ENCODE results near the gene FRMD4A. TPM values are rescaled to one million over a fixed set of nuclear protein-coding genes. Genes with fewer than 3 reads are reported as not detected.

Gene FRMD4A
- total and polyA plus RNA-seq, 2 experiments from 2014 or later = 11.9 to 17.5 TPM

DNA sequence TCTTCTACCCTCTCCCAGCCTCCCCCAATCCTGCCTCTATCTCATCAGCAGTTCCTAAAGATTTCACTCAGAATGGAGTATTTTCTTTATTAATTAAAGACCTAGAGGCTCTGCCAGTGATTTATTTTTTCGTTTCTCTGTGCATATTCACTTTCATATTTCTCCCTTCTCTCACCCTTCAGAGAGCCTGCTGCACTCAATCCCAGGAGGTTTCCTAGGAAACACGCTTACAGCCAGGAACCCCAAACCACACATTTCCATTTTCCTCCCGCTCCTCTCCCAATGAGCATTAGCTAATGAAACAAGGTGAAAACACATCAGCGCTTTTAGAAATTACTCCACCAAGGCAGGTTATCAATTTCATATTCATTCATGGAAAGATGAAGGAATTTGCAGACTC, 180.2 kb downstream of the FRMD4A start:
- Histone ChIP-seq H3K4me1 (ENCODE audit: insufficient read depth) (no peaks in the 10 kb centered on the region), H3K79me2 (ENCODE audit: insufficient read depth) (no peaks in the 10 kb centered on the region), H3F3A (ENCODE audit: insufficient read depth) (no peaks in the 10 kb centered on the region), H3K4me2 (ENCODE audit: unreplicated experiment) (no peak overlapping the region), H3K27me3 (replicated peaks; ENCODE audit: insufficient read depth) (peaks cover 27% of the 10 kb centered on the region), H3K36me3 (ENCODE audit: low read depth) (no peaks in the 10 kb centered on the region), H2AFZ (no peak overlapping the region), H3K9me3 (ENCODE audit: low read depth) (no peaks in the 10 kb centered on the region), H3K4me3 (no peak overlapping the region), H3K9ac (no peak overlapping the region), H3K9me2 (ENCODE audit: insufficient read depth) (no peaks in the 10 kb centered on the region), H3K27ac (no peak overlapping the region), H4K20me1 (ENCODE audit: insufficient read depth) (no peaks in the 10 kb centered on the region)
- 33 to 37% methylated on average over 4 of the region's 4 CpGs for WGBS, 2 experiments (ENCODE audit: low coverage in 1 of 2, low lambda C conversion rate in 2 of 2, missing lambda C conversion rate in 2 of 2)
- no peak for DNase-seq
- TF ChIP-seq EZH2phosphoT487 (IDR thresholded peaks at IDR 0.05; ENCODE audit: insufficient read depth, low read depth) (no peak), EZH2 (IDR thresholded peaks at IDR 0.05; ENCODE audit: insufficient read depth, poor library complexity, severe bottlenecking) (no peak)
- in situ Hi-C loops (cut with MboI) = no loop called here

DNA sequence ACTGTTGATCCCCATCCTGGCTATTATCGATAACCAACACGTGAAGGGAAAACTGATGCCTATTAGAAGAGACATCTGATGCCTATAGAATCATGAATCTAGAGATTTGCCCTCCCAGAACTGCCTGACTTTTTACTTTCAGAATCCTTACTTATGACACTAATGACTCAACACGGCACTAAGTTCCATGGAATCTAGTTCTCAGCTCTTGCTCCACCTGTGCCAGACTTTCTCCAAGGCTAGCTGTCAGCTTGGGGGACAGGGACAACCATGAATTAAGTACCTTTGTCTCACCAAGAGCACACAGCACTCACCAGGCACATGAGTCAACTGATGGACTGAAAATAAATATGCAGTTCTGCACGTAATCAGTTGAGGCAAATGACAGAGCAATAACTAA, 184.2 kb downstream of the FRMD4A start:
- H3K27me3 ChIP-seq (replicated peaks; ENCODE audit: insufficient read depth) = peaks cover 45% of the 10 kb centered on the region
- in situ Hi-C loops (cut with MboI) = no loop called here
- no peaks in the 10 kb centered on the region for H3K9me2 ChIP-seq (ENCODE audit: insufficient read depth)
- WGBS, 2 experiments (ENCODE audit: low coverage in 1 of 2, low lambda C conversion rate in 2 of 2, missing lambda C conversion rate in 2 of 2) = 58 to 66% methylated on average over 4 of the region's 4 CpGs
- H3K4me1 ChIP-seq (ENCODE audit: insufficient read depth) = no peaks in the 10 kb centered on the region
- TF ChIP-seq EZH2phosphoT487 (IDR thresholded peaks at IDR 0.05; ENCODE audit: insufficient read depth, low read depth) (no peak), EZH2 (IDR thresholded peaks at IDR 0.05; ENCODE audit: insufficient read depth, poor library complexity, severe bottlenecking) (no peak)
- no peaks in the 10 kb centered on the region for H4K20me1 ChIP-seq (ENCODE audit: insufficient read depth)
- H3K79me2 ChIP-seq (ENCODE audit: insufficient read depth) = no peaks in the 10 kb centered on the region
- no peak overlapping the region for H2AFZ ChIP-seq
- no peaks in the 10 kb centered on the region for H3K9me3 ChIP-seq (ENCODE audit: low read depth)
- no peaks in the 10 kb centered on the region for H3K36me3 ChIP-seq (ENCODE audit: low read depth)
- no peak overlapping the region for H3K9ac ChIP-seq
- DNase-seq = peak; percentile 48
- no peak overlapping the region for H3K4me2 ChIP-seq (ENCODE audit: unreplicated experiment)
- no peak overlapping the region for H3K27ac ChIP-seq
- no peak overlapping the region for H3K4me3 ChIP-seq
- no peaks in the 10 kb centered on the region for H3F3A ChIP-seq (ENCODE audit: insufficient read depth)

DNA sequence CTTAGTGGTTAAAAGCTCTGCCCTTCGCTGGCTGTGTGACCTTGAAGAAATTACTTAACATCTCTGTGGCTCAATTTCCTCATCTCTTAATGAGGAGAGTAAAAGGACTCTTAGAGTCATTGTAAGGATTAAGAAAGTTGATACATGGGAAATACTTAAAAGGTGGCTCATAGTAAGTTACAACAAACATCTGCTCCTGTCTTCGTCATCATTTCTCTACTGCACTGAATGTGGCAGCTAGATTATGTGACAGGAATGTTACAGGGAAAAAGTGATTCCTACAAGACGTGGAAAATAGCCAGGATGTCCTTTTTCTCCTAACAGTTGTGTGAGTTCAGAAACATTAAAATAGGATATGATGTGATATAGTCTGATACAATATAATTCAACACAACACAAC, 184.7 kb downstream of the FRMD4A start:
- H3K9me3 ChIP-seq (ENCODE audit: low read depth) = no peaks in the 10 kb centered on the region
- H3F3A ChIP-seq (ENCODE audit: insufficient read depth) = no peaks in the 10 kb centered on the region
- H3K4me3 ChIP-seq = no peak overlapping the region
- peak; percentile 71 for DNase-seq
- peaks cover 40% of the 10 kb centered on the region for H3K27me3 ChIP-seq (replicated peaks; ENCODE audit: insufficient read depth)
- TF ChIP-seq EZH2phosphoT487 (IDR thresholded peaks at IDR 0.05; ENCODE audit: insufficient read depth, low read depth) (no peak), EZH2 (IDR thresholded peaks at IDR 0.05; ENCODE audit: insufficient read depth, poor library complexity, severe bottlenecking) (no peak)
- no peaks in the 10 kb centered on the region for H3K79me2 ChIP-seq (ENCODE audit: insufficient read depth)
- H3K9me2 ChIP-seq (ENCODE audit: insufficient read depth) = no peaks in the 10 kb centered on the region
- in situ Hi-C loops (cut with MboI) = no loop called here
- H3K36me3 ChIP-seq (ENCODE audit: low read depth) = no peaks in the 10 kb centered on the region
- no peak overlapping the region for H2AFZ ChIP-seq
- WGBS, 2 experiments (ENCODE audit: low coverage in 1 of 2, low lambda C conversion rate in 2 of 2, missing lambda C conversion rate in 2 of 2) = 36 to 47% methylated on average over 3 of the region's 3 CpGs
- H3K4me1 ChIP-seq (ENCODE audit: insufficient read depth) = no peaks in the 10 kb centered on the region
- H3K9ac ChIP-seq = no peak overlapping the region
- H3K4me2 ChIP-seq (ENCODE audit: unreplicated experiment) = no peak overlapping the region
- H4K20me1 ChIP-seq (ENCODE audit: insufficient read depth) = no peaks in the 10 kb centered on the region
- no peak overlapping the region for H3K27ac ChIP-seq

DNA sequence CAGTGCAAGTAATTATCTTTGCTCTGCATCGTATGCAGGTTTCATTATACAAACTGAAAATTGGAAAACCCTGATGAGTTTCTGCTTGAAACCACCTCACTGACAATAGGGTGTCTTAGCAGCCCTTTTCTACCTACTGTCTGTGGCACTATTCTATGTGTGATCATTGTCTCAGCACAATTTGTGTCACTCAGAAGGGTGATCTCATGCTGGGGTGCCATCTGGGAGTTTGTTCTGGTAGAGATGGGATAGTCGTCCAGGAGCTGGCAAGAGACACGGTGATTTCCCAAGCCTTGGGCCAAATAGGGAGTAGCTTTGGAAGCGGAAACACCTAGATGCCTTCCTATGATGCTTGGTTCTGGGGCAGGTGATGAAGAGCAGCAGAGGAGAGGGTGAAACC, 186.3 kb downstream of the FRMD4A start:
- no peaks in the 10 kb centered on the region for H3K36me3 ChIP-seq (ENCODE audit: low read depth)
- H3K4me3 ChIP-seq = no peak overlapping the region
- no peak overlapping the region for H3K27ac ChIP-seq
- no peak overlapping the region for H3K4me2 ChIP-seq (ENCODE audit: unreplicated experiment)
- no peaks in the 10 kb centered on the region for H3K9me2 ChIP-seq (ENCODE audit: insufficient read depth)
- 54 to 63% methylated on average over 4 of the region's 4 CpGs for WGBS, 2 experiments (ENCODE audit: low coverage in 1 of 2, low lambda C conversion rate in 2 of 2, missing lambda C conversion rate in 2 of 2)
- H2AFZ ChIP-seq = no peak overlapping the region
- in situ Hi-C loops (cut with MboI) = no loop called here
- H3K9ac ChIP-seq = no peak overlapping the region
- DNase-seq = no peak
- H3K79me2 ChIP-seq (ENCODE audit: insufficient read depth) = no peaks in the 10 kb centered on the region
- H3K9me3 ChIP-seq (ENCODE audit: low read depth) = no peaks in the 10 kb centered on the region
- TF ChIP-seq EZH2 (IDR thresholded peaks at IDR 0.05; ENCODE audit: insufficient read depth, poor library complexity, severe bottlenecking) = no peak
- no peak for TF ChIP-seq EZH2phosphoT487 (IDR thresholded peaks at IDR 0.05; ENCODE audit: insufficient read depth, low read depth)
- no peaks in the 10 kb centered on the region for H3F3A ChIP-seq (ENCODE audit: insufficient read depth)
- H3K4me1 ChIP-seq (ENCODE audit: insufficient read depth) = no peaks in the 10 kb centered on the region
- peaks cover 41% of the 10 kb centered on the region for H3K27me3 ChIP-seq (replicated peaks; ENCODE audit: insufficient read depth)
- no peaks in the 10 kb centered on the region for H4K20me1 ChIP-seq (ENCODE audit: insufficient read depth)
